HG03060 (cell line): ENCODE results near the gene KIAA0232.
"Not testable (repeated sequence)": the region's sequence is repeated elsewhere in the genome, so short reads cannot be mapped to it uniquely, and the experiment has no call there.

ENCODE experiments used
- ATAC-seq: cut with Tn5 transposase; IDR thresholded peaks from one replicate; pipeline ENCODE4 v1.9.1; 2021; ENCODE audit warnings: low read depth, moderate number of reproducible peaks; ENCODE audit not compliant: unreplicated experiment

KIAA0232 gene

GRCh38 chr4:6755088-6755753 lies 27.3 kb upstream of the KIAA0232 start:
- no peak for ATAC-seq

GRCh38 chr4:6756345-6756744 lies 26.2 kb upstream of the KIAA0232 start:
- not testable (repeated sequence) for ATAC-seq

DNA sequence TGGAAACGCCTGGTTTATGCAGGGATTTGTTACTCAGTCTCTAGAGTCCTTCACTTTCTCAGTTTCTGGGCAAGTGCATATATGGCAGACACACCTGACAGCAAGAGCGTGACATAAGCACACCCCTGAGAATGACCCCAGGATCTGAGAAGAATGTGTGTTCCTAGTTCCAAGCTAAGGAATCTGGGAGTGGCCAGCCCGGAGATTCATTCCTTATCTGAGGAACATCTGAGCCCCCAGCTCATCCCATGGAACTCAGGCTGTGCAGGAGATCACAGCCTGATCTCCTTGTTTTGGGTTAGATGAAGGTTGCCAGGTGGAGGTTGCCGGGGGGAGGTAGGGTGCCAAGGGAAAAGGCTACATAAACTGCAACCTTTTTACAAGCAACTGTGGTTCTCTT lies 23.8 kb upstream of the KIAA0232 start:
- no peak for ATAC-seq

GRCh38 chr4:6760865-6761264 lies 21.7 kb upstream of the KIAA0232 start:
- ATAC-seq: no peak

DNA sequence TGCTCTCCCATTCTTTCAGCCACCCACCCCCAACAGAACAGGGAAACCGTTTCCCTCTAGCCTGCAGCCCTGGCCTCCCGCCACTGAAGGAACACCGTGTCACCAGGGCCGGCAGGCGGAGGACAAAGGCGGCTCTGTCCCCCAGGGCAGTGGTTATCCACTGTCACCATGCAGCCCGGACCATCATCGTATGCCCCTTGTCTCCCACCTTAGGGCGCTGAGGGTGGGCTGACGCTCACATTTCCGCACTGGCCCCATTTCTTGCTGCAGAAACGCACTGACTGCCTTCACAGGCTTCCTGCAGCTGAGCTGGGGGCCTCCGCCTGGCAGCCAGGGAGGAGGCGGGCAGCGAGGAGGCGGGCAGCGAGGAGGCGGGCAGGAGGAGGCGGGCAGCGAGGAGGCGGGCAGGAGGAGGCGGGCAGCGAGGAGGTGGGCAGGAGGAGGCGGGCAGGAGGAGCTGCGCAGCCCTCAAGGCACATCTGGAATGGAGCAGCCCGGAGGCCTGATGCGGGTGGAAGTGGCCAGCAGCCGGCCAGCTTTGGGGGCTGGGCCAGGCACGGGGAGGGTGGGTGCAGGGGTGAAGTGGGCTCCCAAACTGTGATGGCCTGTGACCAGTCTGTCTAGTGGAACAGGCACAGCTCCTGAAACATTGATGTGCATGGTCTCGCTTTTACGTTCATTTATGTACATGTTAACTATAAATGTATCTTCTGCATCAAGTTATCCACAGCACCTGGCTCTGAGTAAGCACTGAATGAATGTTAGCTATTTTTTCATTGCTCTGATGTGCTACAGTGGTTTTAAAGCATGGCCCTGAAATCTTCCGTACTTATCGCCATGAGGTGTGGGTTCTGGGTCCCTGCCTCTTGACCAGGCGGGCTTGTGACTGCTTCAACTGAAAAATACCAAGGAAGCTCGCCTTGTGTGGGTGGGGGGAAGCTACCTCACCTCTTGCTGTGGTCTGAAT lies 20.6 kb upstream of the KIAA0232 start:
- ATAC-seq: no peak

- ATAC-seq: no peak
These were observed 19.1 kb upstream of the KIAA0232 start for GRCh38 chr4:6763330-6763851.

GRCh38 chr4:6764976-6765620 lies 17.4 kb upstream of the KIAA0232 start:
- no peak for ATAC-seq

DNA sequence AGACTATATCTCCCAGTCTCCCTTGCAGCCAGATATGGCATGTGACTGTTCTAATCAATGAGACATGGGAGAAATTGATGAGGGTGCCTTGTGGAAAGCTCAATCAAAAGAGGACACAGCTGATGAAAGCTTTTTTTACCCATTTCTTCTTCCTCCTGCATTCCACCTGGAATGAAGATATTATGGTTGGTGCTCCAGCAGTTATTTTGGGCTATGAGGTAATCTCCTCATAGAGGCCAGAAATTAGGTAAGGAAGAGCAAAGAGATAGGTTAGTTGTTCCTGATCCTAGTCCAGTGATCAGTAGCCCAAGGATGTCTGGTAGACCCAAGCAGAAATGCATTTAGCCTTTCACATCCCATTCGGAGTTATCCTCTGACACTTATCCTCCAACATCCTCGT lies 16.8 kb upstream of the KIAA0232 start:
- ATAC-seq: no peak

- ATAC-seq: no peak
These were observed 15.2 kb upstream of the KIAA0232 start for GRCh38 chr4:6767386-6767747.

DNA sequence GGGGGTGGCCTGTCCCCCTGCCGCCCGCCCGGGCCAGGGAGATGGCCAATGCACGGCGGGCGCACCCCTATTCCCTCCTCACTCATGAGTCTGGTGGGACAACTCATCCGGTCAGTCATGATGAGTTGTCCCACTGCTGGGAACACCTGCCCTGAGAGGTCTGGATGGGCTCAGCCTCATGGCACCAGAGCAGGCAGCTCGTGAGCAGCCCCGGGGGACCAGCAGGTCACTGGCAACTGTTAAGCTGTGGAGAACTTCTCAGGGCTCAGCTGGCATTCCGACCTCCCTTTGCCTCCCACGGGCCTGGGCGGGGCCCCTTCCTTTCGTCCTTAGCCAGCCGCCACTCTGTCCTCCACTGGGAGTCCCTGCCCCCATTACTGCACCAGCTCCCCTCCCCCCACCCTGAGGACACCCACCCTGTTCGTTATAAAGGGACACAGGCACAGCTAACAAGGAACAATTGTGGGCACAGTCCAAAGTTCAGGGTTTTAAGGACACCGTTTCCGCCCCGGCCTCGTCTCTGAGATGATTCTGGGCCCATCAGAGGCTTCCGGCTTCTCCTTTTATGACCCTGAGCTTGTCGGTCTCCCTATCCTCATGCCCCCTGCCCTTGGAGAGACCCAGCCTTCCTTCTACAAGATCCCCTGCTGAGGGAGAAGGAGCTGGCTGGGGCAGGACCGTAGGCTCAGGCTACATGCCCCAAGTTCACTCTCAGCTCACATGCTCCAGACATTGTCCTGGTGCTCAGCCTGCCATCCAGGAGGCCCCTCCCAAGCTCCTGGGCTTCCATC lies 14.6 kb upstream of the KIAA0232 start:
- no peak for ATAC-seq

GRCh38 chr4:6768539-6768905 lies 14.0 kb upstream of the KIAA0232 start:
- no peak for ATAC-seq

DNA sequence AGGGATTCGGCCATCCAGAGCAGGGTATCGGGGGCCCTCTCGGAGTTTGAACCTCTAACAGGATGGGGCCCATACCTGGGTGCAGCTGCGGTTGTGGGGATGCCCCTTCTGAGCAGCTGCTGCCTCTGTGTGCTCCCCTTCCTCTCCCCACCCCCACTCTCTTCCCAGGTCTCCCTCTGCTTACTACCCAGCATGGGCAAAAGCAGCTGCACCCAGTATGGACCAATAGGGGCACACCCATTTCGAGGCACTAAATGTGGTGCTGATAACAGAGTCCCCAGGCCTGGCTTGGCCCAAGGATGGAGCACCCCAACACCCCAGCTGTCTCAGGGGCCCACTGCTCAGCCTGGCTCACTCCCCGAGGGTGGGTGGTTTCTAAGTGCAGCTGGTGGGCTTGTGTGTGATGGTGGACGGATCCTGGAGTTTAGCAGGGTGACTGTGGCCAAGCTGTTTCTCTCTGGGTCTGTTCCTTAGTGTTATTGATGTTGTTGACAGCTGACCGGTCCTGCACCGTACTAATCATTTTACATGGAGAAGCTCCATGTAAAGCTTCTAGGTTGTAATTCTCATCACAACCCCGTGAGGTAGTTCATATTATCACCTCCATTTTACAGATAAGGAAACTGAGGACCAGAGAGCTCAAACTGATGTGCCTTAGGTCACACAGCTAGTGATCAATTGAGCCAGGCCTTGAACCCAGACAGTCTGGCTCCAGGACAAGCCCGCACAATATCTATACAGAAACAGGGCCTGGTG lies 13.1 kb upstream of the KIAA0232 start:
- ATAC-seq: no peak

DNA sequence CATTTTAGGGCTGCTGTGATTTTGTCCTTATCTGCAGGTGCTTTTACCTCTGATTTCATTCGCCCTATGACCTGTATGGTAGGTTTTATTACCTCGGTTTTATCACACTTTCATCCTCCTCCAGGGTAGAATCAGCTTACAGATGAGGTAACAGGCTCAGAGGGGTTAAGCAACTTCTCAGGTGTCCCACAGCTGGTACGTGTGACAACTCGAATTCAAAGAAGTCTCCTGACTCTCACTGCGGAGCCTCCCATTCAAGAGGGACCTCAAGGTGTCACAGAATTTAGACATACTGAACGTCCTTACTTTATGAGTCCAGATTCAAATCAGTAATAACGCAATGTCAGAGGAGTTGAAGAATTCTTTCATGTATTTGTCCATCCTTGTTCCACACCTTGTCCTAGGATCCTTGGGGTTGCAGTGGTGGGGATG lies 12.5 kb upstream of the KIAA0232 start:
- ATAC-seq: no peak

- no peak for ATAC-seq
These were observed 11.8 kb upstream of the KIAA0232 start for GRCh38 chr4:6770581-6771228.

DNA sequence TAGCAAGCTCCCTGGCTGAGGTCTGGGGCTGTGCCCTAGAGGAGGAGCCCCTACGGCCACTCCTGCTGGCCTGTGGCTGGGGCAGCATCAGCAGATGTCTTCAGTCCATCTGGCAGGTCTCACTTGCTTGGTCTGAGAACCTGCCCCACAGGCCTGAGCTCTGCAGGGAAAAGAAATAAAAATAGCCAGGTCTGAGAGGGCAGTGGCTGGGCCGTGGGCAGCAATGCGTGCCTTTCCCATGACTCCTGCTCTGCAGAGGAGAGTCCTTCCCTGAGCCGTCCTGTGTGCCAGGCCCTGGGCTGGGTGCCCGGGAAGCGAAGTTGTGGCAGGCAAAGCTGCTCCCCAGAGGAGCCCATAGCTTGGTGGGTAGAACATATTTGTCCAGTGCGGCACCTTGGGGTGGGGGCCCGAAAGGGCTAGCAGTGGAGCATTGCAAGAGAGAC lies 11.3 kb upstream of the KIAA0232 start:
- ATAC-seq: no peak

DNA sequence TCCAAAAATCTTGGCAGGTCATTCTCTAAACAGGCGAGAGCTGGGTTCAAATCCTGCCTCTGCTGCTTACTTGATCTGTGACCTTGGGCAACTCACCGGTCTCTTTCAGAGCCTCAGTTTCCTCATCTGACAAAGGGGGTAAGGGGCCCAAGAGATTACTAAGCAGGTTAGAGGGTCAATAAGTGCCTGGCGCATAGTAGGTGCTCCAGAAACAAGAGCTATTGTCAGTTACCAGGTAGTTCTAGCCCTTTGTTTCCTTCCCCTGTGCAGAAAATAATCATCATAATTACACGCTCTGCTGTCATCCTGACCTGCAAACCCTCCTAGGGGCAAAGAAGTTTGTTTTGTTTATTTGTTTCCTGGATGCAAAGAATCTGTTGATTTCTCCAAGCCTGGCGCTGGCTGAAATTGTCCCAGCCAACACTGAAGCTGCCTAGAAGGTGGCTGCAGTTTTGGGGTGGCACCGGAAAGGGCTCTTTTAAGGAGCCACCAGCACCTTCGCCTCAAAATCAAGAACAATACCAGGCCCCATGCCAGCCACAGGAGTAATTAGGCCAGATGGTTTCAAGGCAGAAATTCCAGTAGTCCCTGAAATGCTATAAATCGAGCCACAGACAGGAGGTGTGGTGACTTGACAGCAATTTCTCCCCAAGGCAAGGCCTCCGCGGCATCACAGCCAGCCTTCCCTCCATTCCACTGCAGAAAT lies 10.2 kb upstream of the KIAA0232 start:
- no peak for ATAC-seq

DNA sequence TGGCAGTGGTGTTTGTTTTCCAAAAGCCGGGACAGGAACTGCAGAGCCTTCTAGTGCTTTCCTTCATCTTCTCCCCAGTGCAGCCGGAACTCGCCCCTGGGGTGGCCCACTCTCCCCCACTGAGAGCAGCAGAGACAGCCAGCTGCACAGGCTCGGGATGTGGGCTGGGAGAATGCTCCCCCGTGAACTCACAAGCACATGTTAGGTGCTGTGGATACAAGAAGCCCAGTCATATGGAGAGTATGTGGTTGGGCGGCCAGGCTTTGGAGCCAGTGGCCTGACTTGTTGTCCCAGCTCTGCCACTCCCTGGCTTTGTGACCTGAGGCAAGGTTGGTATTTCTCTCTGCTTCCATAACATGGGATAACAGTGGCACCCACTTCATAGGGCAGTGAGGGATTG lies 9.4 kb upstream of the KIAA0232 start:
- ATAC-seq: no peak
